OCI-LY7 (cell line): ENCODE data around the gene PGLYRP3. TPM values are rescaled to one million over a fixed set of nuclear protein-coding genes. Genes with fewer than 3 reads are reported as not detected.

Source experiments
- BruUV-seq: library from RNA; stranded (reverse); fragments of 400-500 nt; replicated peaks from 2 replicates; lab custom pipeline; 2021; lab: Mats Ljungman, UMichigan
- CTCF ChIA-PET: fragments of 300-600 bp; sonication (Branson Sonifier 250); formaldehyde crosslinking; loops from one replicate; lab custom pipeline; 2022; ENCODE audit warnings: antibody characterized with exemption; ENCODE audit not compliant: unreplicated experiment; lab: Charles Lee
- POLR2A ChIA-PET: fragments of 300-600 bp; sonication (Branson Sonifier 250); formaldehyde crosslinking; loops from one replicate; lab custom pipeline; 2022; ENCODE audit warnings: antibody characterized with exemption; lab: Charles Lee
- DNase-seq: peaks from one replicate; pipeline ENCODE4 v3.0.0-alpha.2; 2015; ENCODE audit warnings: low spot score
- H2AFZ ChIP-seq: fragments of 200-600 bp; sonication (generic), shearing (Covaris generic); 2 replicates; pipeline ENCODE4 v1.6.1; 2014; ENCODE audit warnings: mild to moderate bottlenecking, antibody characterized with exemption, low read length, moderate library complexity
- H3K27ac ChIP-seq: fragments of 200-600 bp; sonication (generic); 2 replicates; pipeline ENCODE4 v1.5.1; 2014; ENCODE audit warnings: mixed run types, low read depth, mild to moderate bottlenecking, moderate library complexity, low read length, inconsistent platforms; ENCODE audit not compliant: poor library complexity, severe bottlenecking
- H3K36me3 ChIP-seq: fragments of 200-600 bp; sonication (generic); 2 replicates; pipeline ENCODE4 v1.6.1; 2014; ENCODE audit warnings: mild to moderate bottlenecking, antibody characterized with exemption, low read length, moderate library complexity, mixed read lengths; ENCODE audit not compliant: insufficient read depth
- H3K4me1 ChIP-seq: fragments of 200-600 bp; sonication (generic); 2 replicates; pipeline ENCODE4 v1.5.1; 2014; ENCODE audit warnings: mild to moderate bottlenecking, low read length; ENCODE audit not compliant: insufficient read depth, poor library complexity, severe bottlenecking
- H3K4me2 ChIP-seq: fragments of 200-600 bp; sonication (generic); 2 replicates; pipeline ENCODE4 v1.6.1; 2014; ENCODE audit warnings: mild to moderate bottlenecking, low read length
- H3K4me3 ChIP-seq: fragments of 200-600 bp; sonication (generic); 2 replicates; pipeline ENCODE4 v1.5.1; 2014; ENCODE audit warnings: mild to moderate bottlenecking, low read depth, low read length; ENCODE audit not compliant: poor library complexity, severe bottlenecking
- H3K79me2 ChIP-seq: fragments of 200-600 bp; sonication (generic); 2 replicates; pipeline ENCODE4 v1.6.1; 2016; ENCODE audit warnings: low read depth, mild to moderate bottlenecking, low read length, moderate library complexity, mixed read lengths; ENCODE audit not compliant: insufficient read depth
- H3K9me2 ChIP-seq: fragments of 200-600 bp; sonication (generic); 2 replicates; pipeline ENCODE4 v1.6.1; 2016; ENCODE audit warnings: mild to moderate bottlenecking, low read length, mixed read lengths; ENCODE audit not compliant: insufficient read depth
- H3K9me3 ChIP-seq: fragments of 200-600 bp; sonication (generic); 2 replicates; pipeline ENCODE4 v1.6.1; 2014; ENCODE audit warnings: mild to moderate bottlenecking, mixed run types, low read length, mixed read lengths
- H4K20me1 ChIP-seq: fragments of 200-600 bp; sonication (generic); 2 replicates; pipeline ENCODE4 v1.6.1; 2014; ENCODE audit warnings: mild to moderate bottlenecking, antibody characterized with exemption, low read length, moderate library complexity, mixed read lengths; ENCODE audit not compliant: insufficient read depth
- CTCF ChIP-seq: fragments of 200-600 bp; sonication (generic); conservative IDR thresholded peaks from 2 replicates; pipeline ENCODE4 v1.5.1; 2014; ENCODE audit warnings: mild to moderate bottlenecking, antibody characterized with exemption, low read length, moderate library complexity, mixed read lengths
- EZH2phosphoT487 ChIP-seq: fragments of 200-600 bp; sonication (generic); IDR thresholded peaks from 2 replicates; pipeline ENCODE4 v1.6.1; 2018; ENCODE audit warnings: low read depth, borderline replicate concordance, mild to moderate bottlenecking, mixed run types, antibody characterized with exemption, low read length, moderate library complexity, mixed read lengths
- intact Hi-C: fragments of 100-400 bp; cut with micrococcal nuclease; formaldehyde crosslinking; loops from one replicate; pipeline ENCODE4 v1.10.0; 2022; ENCODE audit not compliant: unreplicated experiment
- total RNA-seq, 2 experiments: library from RNA; depleted of rRNA in 1 of 2; stranded (reverse); fragments of >200 nt in 1 of 2; shearing (Covaris generic) in 1 of 2; gene quantifications; 2 replicates each; pipeline ENCODE4 v1.2.3, GENCODE V29; 2014 to 2022

Gene PGLYRP3
- total RNA-seq, 2 experiments from 2014 or later, result not detected

GRCh38 chr1:153305682-153306081 lies 7.1 kb downstream of the PGLYRP3 start:
- Histone ChIP-seq H2AFZ (no peak overlapping the region), H3K9me2 (no peaks in the 10 kb centered on the region), H3K4me3 (no peak overlapping the region), H3K27ac (no peak overlapping the region), H3K79me2 (no peaks in the 10 kb centered on the region), H3K4me1 (no peaks in the 10 kb centered on the region), H3K9me3 (no peaks in the 10 kb centered on the region), H3K4me2 (no peak overlapping the region), H4K20me1 (no peaks in the 10 kb centered on the region), H3K36me3 (no peaks in the 10 kb centered on the region)
- intact Hi-C loops, result no loop called here
- CTCF ChIA-PET, result interaction anchor here (0.6 kb wide), 1 partner anchor 847 kb away, joined by 3 read pairs; no protein-coding TSS in a partner anchor
- BruUV-seq, result no TSS peak
- TF ChIP-seq CTCF (no peak), EZH2phosphoT487 (no peak)
- no peak for DNase-seq
- POLR2A ChIA-PET, result no interaction called here

- no peaks in the 10 kb centered on the region for H3K36me3 ChIP-seq
- no peaks in the 10 kb centered on the region for H3K79me2 ChIP-seq
- no peaks in the 10 kb centered on the region for H3K9me2 ChIP-seq
- DNase-seq, result no peak
- no peak overlapping the region for H3K4me2 ChIP-seq
- H3K4me1 ChIP-seq, result no peaks in the 10 kb centered on the region
- H3K4me3 ChIP-seq, result no peak overlapping the region
- CTCF ChIA-PET, result no interaction called here
- POLR2A ChIA-PET, result no interaction called here
- no peaks in the 10 kb centered on the region for H3K9me3 ChIP-seq
- intact Hi-C loops, result no loop called here
- H3K27ac ChIP-seq, result no peak overlapping the region
- BruUV-seq, result no TSS peak
- TF ChIP-seq CTCF (no peak), EZH2phosphoT487 (no peak)
- no peak overlapping the region for H2AFZ ChIP-seq
- no peaks in the 10 kb centered on the region for H4K20me1 ChIP-seq
Measured at GRCh38 chr1:153302308-153302707, 10.4 kb downstream of the PGLYRP3 start.

GRCh38 chr1:153293851-153294250 lies 18.9 kb downstream of the PGLYRP3 start:
- Histone ChIP-seq H3K9me3 (no peaks in the 10 kb centered on the region), H3K9me2 (no peaks in the 10 kb centered on the region), H3K79me2 (no peaks in the 10 kb centered on the region), H3K27ac (no peak overlapping the region), H3K4me2 (no peak overlapping the region), H3K4me1 (no peaks in the 10 kb centered on the region), H4K20me1 (no peaks in the 10 kb centered on the region), H3K36me3 (no peaks in the 10 kb centered on the region), H2AFZ (no peak overlapping the region), H3K4me3 (no peak overlapping the region)
- DNase-seq, result no peak
- intact Hi-C loops, result no loop called here
- ChIA-PET CTCF (no interaction called here), POLR2A (no interaction called here)
- TF ChIP-seq EZH2phosphoT487 (no peak), CTCF (no peak)
- no TSS peak for BruUV-seq
